GM23338 (cell line): ENCODE results near the gene HEMK1. TPM values are rescaled to one million over a fixed set of nuclear protein-coding genes. Genes with fewer than 3 reads are reported as not detected.

Experiments used
- ATAC-seq: fragments of 200-7000 bp; cut with Tn5 transposase; 3 replicates; pipeline ENCODE4 v1.9.1; 2020
- DNase-seq: peaks from one replicate; pipeline ENCODE4 v3.0.0-alpha.2; 2015; ENCODE audit warnings: low spot score
- H2AFZ ChIP-seq: fragments of 200-600 bp; sonication (generic); 2 replicates; pipeline ENCODE4 v1.8.0; 2016; ENCODE audit warnings: antibody characterized with exemption, mild to moderate bottlenecking, moderate library complexity
- H3F3A ChIP-seq: fragments of 200-600 bp; sonication (generic); replicated peaks from 2 replicates; pipeline ENCODE4 v1.8.0; 2017; ENCODE audit warnings: antibody characterized with exemption, mixed run types, low read depth
- H3K27ac ChIP-seq: fragments of 200-600 bp; sonication (generic); 2 replicates; pipeline ENCODE4 v1.6.1; 2016; ENCODE audit warnings: low read depth
- H3K27me3 ChIP-seq: fragments of 200-600 bp; sonication (generic); 2 replicates; pipeline ENCODE4 v1.8.0; 2016; ENCODE audit warnings: mild to moderate bottlenecking, mixed run types, moderate library complexity; ENCODE audit not compliant: insufficient read depth
- H3K36me3 ChIP-seq: fragments of 200-600 bp; sonication (generic); 2 replicates; pipeline ENCODE4 v1.8.0; 2016; ENCODE audit warnings: mild to moderate bottlenecking; ENCODE audit not compliant: insufficient read depth
- H3K4me1 ChIP-seq: fragments of 200-600 bp; sonication (generic); 2 replicates; pipeline ENCODE4 v1.8.0; 2016; ENCODE audit warnings: mild to moderate bottlenecking, moderate library complexity; ENCODE audit not compliant: insufficient read depth
- H3K4me2 ChIP-seq: fragments of 200-600 bp; sonication (generic); 2 replicates; pipeline ENCODE4 v1.7.1; 2017; ENCODE audit warnings: mixed run types
- H3K4me3 ChIP-seq: fragments of 200-600 bp; sonication (generic); 2 replicates; pipeline ENCODE4 v1.6.1; 2016; ENCODE audit warnings: mixed run types
- H3K79me2 ChIP-seq: fragments of 200-600 bp; sonication (generic); replicated peaks from 2 replicates; pipeline ENCODE4 v1.8.0; 2017; ENCODE audit warnings: mild to moderate bottlenecking; ENCODE audit not compliant: insufficient read depth
- H3K9me2 ChIP-seq: fragments of 200-600 bp; sonication (generic); 2 replicates; pipeline ENCODE4 v1.8.0; 2017; ENCODE audit not compliant: insufficient read depth
- H4K20me1 ChIP-seq: fragments of 200-600 bp; sonication (generic); replicated peaks from 2 replicates; pipeline ENCODE4 v1.8.0; 2017; ENCODE audit warnings: mild to moderate bottlenecking; ENCODE audit not compliant: insufficient read depth
- H3K27ac Mint-ChIP-seq: 2 replicates; pipeline ENCODE4 v1.8.0; 2020; ENCODE audit warnings: inconsistent platforms, mild to moderate bottlenecking, moderate library complexity, mixed read lengths
- H3K27me3 Mint-ChIP-seq: 3 replicates; pipeline ENCODE4 v1.8.0; 2022; ENCODE audit warnings: low read depth, mild to moderate bottlenecking, moderate library complexity, mixed read lengths, inconsistent platforms; ENCODE audit not compliant: insufficient read depth, poor library complexity
- H3K36me3 Mint-ChIP-seq: 3 replicates; pipeline ENCODE4 v1.8.0; 2021; ENCODE audit warnings: low read depth, mild to moderate bottlenecking, inconsistent platforms, moderate library complexity, mixed read lengths
- H3K4me1 Mint-ChIP-seq: 3 replicates; pipeline ENCODE4 v1.8.0; 2020; ENCODE audit warnings: mild to moderate bottlenecking, inconsistent platforms, mixed read lengths
- H3K4me3 Mint-ChIP-seq: 3 replicates; pipeline ENCODE4 v1.8.0; 2021; ENCODE audit warnings: moderate library complexity, mild to moderate bottlenecking, inconsistent platforms, mixed read lengths
- H3K9me3 Mint-ChIP-seq: 3 replicates; pipeline ENCODE4 v1.8.0; 2020; ENCODE audit warnings: moderate library complexity, mild to moderate bottlenecking, inconsistent platforms, mixed read lengths
- CREB1 ChIP-seq: fragments of 250-450 bp; sonication (Bioruptor Pico); IDR thresholded peaks from 2 replicates; pipeline ENCODE4 v1.5.0; 2020; ENCODE audit warnings: low read depth, mild to moderate bottlenecking, moderate library complexity
- CTCF ChIP-seq, 2 experiments: fragments of 200-600 bp in 1 of 2; sonication (generic) in 1 of 2; conservative IDR thresholded peaks; 2 replicates each; pipeline versions ENCODE4 v1.5.1 to v1.6.1; 2016 to 2017; ENCODE audit warnings: antibody characterized with exemption in 2 of 2, low read depth in 2 of 2, mild to moderate bottlenecking in 2 of 2, moderate library complexity in 1 of 2
- EZH2 ChIP-seq: fragments of 200-600 bp; sonication (generic); IDR thresholded peaks from one replicate; pipeline ENCODE4 v1.8.0; 2017; ENCODE audit warnings: antibody characterized with exemption, mild to moderate bottlenecking, low read depth; ENCODE audit not compliant: unreplicated experiment
- EZH2phosphoT487 ChIP-seq: fragments of 200-600 bp; sonication (generic); IDR thresholded peaks from one replicate; pipeline ENCODE4 v1.8.1; 2018; ENCODE audit warnings: antibody characterized with exemption; ENCODE audit not compliant: unreplicated experiment
- JUNB ChIP-seq: IDR thresholded peaks from one replicate; pipeline ENCODE4 v1.6.1; 2016; ENCODE audit warnings: antibody characterized with exemption; ENCODE audit not compliant: unreplicated experiment
- NANOG ChIP-seq: IDR thresholded peaks from 2 replicates; pipeline ENCODE4 v1.6.1; 2016; ENCODE audit warnings: antibody characterized with exemption, borderline replicate concordance
- POLR2AphosphoS5 ChIP-seq: IDR thresholded peaks from 2 replicates; pipeline ENCODE4 v1.6.1; 2016; ENCODE audit warnings: antibody characterized with exemption, low read depth
- STAT1 ChIP-seq: IDR thresholded peaks from one replicate; pipeline ENCODE4 v1.6.1; 2016; ENCODE audit warnings: antibody characterized with exemption; ENCODE audit not compliant: unreplicated experiment
- ZNF114 ChIP-seq: fragments of 250-450 bp; sonication (Bioruptor Pico); IDR thresholded peaks from 2 replicates; pipeline ENCODE4 v1.5.0; 2020; ENCODE audit warnings: mild to moderate bottlenecking, moderate library complexity
- ZNF331 ChIP-seq: fragments of 250-450 bp; sonication (Bioruptor Pico); IDR thresholded peaks from 2 replicates; pipeline ENCODE4 v1.5.0; 2020; ENCODE audit warnings: low read depth, mild to moderate bottlenecking, moderate library complexity
- ZNF462 ChIP-seq: fragments of 250-450 bp; sonication (Bioruptor Pico); IDR thresholded peaks from 2 replicates; pipeline ENCODE4 v1.5.0; 2020; ENCODE audit warnings: mild to moderate bottlenecking, moderate library complexity
- polyA plus RNA-seq: library from polyadenylated mRNA; unstranded; fragments of >200 nt; fragmentation: Nextera tagmentation; extraction: Ambion mirVana; gene quantifications from 2 replicates; pipeline ENCODE4 v1.2.1, GENCODE V29; 2016
- total RNA-seq: library from RNA; depleted of rRNA; stranded (reverse); fragments of >200 nt; shearing (Covaris generic); gene quantifications from 2 replicates; pipeline ENCODE4 v1.2.3, GENCODE V29; 2014
- TF ChIP-seq, protein P1 (sequence below): IDR thresholded peaks from one replicate; pipeline ENCODE4 v1.6.1; 2018; ENCODE audit warnings: antibody characterized with exemption; ENCODE audit not compliant: unreplicated experiment
- TF ChIP-seq, protein P2 (sequence below): IDR thresholded peaks from 2 replicates; pipeline ENCODE4 v1.6.1; 2016; ENCODE audit warnings: antibody characterized with exemption

The HEMK1 gene
- total and polyA plus RNA-seq, 2 experiments from 2014 or later, result 5.6 to 10.1 TPM

DNA sequence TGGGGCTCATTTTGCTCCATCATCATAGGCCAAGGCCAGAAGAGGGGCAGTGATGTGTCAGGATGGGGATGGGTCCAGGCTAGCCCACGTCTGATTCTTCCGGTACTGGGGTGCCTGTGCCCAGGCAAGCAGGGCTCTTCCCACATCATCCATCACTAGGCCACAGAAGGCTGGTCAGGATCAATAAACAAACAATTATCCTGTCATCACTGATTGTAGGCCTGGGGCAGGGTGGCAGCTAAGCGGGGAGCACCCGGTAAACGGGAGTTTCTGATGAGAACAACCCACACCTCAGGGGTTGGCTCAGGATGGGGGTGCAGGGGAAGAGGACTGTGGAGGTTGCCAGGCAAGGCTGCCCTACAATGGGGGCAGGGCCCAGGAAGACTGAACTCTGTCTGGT lies 47.8 kb upstream of the HEMK1 start:
- Histone ChIP-seq H3K4me1 (peaks cover 54% of the 10 kb centered on the region), H3K4me3 (no peak overlapping the region), H3K9me2 (no peaks in the 10 kb centered on the region), H3F3A (peaks cover 9% of the 10 kb centered on the region), H3K4me2 (0 out of 2 replicates have a peak overlapping the region, but pooled peaks have one; percentile 72), H3K27ac (no peak overlapping the region), H2AFZ (no peak overlapping the region), H4K20me1 (no peaks in the 10 kb centered on the region), H3K36me3 (no peaks in the 10 kb centered on the region; the same call in 1 of the 2 replicates), H3K27me3 (no peaks in the 10 kb centered on the region), H3K79me2 (no peaks in the 10 kb centered on the region)
- TF ChIP-seq ZNF462 (CRISPR knock-in tag) (no peak), EZH2 (no peak), NANOG (no peak), EZH2phosphoT487 (no peak), JUNB (no peak), CREB1 (CRISPR knock-in tag) (no peak), POLR2AphosphoS5 (no peak), ZNF331 (CRISPR knock-in tag) (no peak), ZNF114 (CRISPR knock-in tag) (no peak), STAT1 (no peak), CTCF (conservative IDR thresholded peaks at IDR 0.05; ENCODE audit: low read depth in 2 of 2) (no peak)
- TF ChIP-seq, protein P1, sequence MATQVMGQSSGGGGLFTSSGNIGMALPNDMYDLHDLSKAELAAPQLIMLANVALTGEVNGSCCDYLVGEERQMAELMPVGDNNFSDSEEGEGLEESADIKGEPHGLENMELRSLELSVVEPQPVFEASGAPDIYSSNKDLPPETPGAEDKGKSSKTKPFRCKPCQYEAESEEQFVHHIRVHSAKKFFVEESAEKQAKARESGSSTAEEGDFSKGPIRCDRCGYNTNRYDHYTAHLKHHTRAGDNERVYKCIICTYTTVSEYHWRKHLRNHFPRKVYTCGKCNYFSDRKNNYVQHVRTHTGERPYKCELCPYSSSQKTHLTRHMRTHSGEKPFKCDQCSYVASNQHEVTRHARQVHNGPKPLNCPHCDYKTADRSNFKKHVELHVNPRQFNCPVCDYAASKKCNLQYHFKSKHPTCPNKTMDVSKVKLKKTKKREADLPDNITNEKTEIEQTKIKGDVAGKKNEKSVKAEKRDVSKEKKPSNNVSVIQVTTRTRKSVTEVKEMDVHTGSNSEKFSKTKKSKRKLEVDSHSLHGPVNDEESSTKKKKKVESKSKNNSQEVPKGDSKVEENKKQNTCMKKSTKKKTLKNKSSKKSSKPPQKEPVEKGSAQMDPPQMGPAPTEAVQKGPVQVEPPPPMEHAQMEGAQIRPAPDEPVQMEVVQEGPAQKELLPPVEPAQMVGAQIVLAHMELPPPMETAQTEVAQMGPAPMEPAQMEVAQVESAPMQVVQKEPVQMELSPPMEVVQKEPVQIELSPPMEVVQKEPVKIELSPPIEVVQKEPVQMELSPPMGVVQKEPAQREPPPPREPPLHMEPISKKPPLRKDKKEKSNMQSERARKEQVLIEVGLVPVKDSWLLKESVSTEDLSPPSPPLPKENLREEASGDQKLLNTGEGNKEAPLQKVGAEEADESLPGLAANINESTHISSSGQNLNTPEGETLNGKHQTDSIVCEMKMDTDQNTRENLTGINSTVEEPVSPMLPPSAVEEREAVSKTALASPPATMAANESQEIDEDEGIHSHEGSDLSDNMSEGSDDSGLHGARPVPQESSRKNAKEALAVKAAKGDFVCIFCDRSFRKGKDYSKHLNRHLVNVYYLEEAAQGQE, result no peak
- TF ChIP-seq, protein P2, sequence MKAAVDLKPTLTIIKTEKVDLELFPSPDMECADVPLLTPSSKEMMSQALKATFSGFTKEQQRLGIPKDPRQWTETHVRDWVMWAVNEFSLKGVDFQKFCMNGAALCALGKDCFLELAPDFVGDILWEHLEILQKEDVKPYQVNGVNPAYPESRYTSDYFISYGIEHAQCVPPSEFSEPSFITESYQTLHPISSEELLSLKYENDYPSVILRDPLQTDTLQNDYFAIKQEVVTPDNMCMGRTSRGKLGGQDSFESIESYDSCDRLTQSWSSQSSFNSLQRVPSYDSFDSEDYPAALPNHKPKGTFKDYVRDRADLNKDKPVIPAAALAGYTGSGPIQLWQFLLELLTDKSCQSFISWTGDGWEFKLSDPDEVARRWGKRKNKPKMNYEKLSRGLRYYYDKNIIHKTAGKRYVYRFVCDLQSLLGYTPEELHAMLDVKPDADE, result no peak
- peaks cover 33% of the 10 kb centered on the region for H3K27me3 Mint-ChIP-seq
- H3K9me3 Mint-ChIP-seq, result no peaks in the 10 kb centered on the region
- no peak overlapping the region for H3K4me3 Mint-ChIP-seq
- no peaks in the 10 kb centered on the region for H3K36me3 Mint-ChIP-seq
- DNase-seq (no peak), ATAC-seq (no peak)
- peaks cover 82% of the 10 kb centered on the region for H3K4me1 Mint-ChIP-seq
- H3K27ac Mint-ChIP-seq, result no peak overlapping the region
